HG03469 (cell line): Measurements from ENCODE around the gene MBOAT7.
"Not testable (repeated sequence)": the region's sequence is repeated elsewhere in the genome, so short reads cannot be mapped to it uniquely, and the experiment has no call there.

Experiments
- ATAC-seq: cut with Tn5 transposase; IDR thresholded peaks from one replicate; pipeline ENCODE4 v1.9.1; 2021; ENCODE audit warnings: mild to moderate bottlenecking, moderate library complexity, moderate number of reproducible peaks; ENCODE audit not compliant: unreplicated experiment

Gene MBOAT7, protein sequence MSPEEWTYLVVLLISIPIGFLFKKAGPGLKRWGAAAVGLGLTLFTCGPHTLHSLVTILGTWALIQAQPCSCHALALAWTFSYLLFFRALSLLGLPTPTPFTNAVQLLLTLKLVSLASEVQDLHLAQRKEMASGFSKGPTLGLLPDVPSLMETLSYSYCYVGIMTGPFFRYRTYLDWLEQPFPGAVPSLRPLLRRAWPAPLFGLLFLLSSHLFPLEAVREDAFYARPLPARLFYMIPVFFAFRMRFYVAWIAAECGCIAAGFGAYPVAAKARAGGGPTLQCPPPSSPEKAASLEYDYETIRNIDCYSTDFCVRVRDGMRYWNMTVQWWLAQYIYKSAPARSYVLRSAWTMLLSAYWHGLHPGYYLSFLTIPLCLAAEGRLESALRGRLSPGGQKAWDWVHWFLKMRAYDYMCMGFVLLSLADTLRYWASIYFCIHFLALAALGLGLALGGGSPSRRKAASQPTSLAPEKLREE

DNA sequence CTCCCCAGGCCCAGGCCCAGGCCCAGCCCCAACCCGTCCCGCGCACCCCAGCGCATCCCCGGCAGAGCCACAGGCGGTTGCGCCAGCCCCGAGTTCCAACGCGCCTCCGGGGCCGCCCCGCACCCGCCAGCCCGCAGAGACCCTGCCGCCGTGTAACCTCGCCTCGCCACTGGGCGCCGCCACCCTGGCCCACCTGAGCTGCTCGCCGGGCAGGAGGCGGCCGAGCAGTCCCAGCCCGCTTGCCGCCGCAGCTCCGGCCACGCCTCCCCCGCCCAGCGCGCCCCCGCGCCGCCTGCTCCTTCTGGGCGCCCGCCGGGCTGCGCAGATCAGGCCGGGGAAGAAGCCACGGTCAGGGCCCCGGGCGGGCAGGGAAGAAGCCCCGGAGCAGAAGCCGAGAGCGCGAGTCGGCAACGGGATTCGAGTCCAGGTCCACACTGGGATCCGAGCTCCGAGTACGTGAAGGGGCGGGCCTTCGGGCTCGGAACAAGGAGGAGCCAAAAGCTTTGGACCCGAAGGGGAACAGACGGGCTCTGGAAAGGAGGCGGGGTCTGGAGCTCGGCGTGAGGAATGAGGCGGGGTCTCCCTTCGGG lies at the start of gene MBOAT7:
TSS of gene MBOAT7 (minus strand) at position 436 of the 590 bp plus-strand sequence. CDS start 1,072 bp downstream, outside the sequence.
- peak; percentile 7 for ATAC-seq

DNA sequence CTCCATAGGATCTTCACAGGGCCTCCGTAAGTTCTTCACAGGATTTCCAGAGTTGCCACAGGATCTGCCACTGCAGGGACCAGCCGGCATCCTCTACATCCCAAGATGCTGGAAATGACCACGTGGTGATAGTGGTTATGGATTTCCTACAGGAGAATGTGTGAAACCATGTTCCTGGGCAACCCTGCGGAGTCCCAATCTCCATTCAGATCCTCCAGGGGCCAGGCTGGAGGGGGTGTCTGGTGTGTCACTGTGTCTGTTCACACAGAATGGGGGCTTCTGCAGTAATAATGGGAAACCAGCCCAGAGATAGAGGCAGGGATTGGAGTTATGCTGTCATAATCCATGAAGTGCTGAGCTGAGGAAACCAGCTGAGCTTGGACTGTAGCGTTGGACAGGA lies 44.6 kb upstream of the MBOAT7 start:
- no peak for ATAC-seq

DNA sequence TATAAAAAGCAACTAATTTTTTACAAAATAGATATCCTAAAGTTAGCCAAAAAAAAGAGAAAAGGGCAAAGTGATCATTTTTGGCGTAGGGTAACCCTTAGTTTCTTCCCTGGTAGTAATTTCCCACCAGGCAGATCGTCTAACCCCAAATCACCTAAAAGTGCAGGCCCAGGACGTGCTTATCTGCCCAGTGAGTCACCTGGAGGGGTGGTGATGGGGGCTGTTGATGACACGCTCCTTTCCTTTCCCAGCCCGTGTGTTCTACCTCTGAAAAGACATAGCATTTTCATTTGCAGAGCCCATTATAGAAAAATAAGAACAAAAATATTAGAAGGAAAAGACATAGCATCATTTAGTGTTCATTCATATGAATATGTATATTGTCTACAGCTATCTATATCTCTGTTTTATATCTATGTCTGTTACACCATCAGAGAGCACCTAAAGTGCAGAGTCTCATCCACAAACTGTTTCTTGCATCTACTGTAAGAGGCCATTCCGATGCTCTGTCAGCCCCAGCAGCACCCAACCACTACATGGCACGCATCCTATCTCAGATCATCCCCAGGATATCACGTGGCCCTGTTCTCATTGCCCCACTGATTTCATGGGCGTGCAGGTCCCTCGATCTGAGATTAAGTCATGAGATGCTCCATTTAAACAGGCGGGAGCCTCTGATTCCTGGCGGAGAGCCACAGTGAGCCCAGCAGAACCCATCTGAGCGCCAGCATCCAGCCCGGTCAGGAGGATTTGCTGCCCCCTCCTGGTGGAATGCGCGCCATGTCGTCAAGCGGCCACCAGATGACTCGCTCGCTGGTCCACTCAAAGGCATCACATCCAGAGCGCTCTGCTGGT lies 41.9 kb upstream of the MBOAT7 start:
- no peak for ATAC-seq

DNA sequence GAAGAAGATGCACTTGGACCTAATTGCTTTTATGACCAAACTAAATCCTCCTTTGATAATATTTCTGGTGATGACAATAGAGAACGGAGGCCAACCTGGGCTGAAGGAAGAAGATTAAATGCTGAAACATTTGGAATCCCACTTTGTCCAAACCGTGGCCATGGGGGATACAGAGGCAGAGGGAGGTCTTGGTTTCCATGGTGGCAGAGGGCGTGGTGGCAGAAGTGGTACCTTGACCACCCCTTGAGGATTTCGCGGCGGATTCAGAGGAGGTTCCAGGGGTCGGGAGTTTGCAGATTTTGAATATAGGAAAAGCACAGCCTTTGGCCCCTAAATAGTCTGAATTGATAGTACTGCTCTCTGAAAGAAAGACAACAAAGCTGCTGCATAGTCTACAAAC lies 40.7 kb upstream of the MBOAT7 start:
- ATAC-seq: no peak

DNA sequence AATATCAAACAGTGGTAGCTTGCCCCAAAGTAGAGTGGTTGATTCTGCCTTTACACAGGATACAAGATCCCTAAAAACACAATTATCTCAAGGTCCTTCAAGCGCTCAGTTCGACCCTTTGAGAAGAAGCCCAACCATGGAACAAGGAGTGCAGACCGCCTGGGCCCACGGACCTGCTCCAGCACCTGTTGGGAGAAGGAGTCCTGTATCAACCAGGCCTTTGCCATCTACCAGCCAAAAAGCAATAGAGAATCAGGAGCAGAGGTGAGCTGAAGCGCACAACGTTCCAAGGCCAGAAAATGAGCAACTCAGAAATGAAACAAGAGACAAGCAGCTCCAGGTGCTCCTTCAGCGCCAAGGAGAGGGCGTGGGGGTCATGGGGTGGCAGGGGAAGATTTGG lies 39.8 kb upstream of the MBOAT7 start:
- ATAC-seq: no peak

DNA sequence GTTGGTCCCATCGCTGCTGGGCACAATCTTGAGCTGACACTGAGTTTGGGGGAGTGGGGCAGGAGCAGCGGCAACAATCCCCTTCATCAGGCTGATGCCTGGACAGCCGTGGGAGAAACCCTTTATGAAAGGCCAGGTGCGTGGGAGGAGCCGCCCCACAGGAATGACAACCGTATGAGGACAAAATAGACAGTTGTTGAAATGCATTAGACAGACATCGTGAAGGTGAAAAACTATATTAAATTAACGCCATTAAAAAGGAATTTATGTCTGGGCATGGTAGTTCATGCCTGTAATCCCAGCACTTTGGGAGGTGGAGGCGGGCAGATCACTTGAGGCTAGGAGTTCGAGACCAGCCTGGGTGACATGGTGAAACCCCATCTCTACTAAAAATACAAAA lies 35.2 kb upstream of the MBOAT7 start:
- ATAC-seq: not testable (repeated sequence)

DNA sequence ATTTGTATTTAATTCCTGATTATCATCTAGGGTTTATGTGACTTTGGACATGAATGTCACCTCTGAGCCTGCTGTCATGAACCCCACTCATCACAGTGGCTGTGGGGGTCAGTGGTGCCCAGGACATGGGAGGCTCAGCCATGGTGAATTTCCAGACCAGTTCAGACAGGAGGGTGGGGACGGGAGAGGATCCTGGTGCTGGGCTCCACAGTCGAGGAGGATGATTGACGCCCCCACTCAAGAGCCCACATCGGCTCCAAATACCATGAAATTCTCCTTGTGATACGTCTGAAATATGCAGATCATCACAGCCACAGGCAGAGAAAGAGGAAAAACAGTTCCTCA lies 34.5 kb upstream of the MBOAT7 start:
- not testable (repeated sequence) for ATAC-seq

DNA sequence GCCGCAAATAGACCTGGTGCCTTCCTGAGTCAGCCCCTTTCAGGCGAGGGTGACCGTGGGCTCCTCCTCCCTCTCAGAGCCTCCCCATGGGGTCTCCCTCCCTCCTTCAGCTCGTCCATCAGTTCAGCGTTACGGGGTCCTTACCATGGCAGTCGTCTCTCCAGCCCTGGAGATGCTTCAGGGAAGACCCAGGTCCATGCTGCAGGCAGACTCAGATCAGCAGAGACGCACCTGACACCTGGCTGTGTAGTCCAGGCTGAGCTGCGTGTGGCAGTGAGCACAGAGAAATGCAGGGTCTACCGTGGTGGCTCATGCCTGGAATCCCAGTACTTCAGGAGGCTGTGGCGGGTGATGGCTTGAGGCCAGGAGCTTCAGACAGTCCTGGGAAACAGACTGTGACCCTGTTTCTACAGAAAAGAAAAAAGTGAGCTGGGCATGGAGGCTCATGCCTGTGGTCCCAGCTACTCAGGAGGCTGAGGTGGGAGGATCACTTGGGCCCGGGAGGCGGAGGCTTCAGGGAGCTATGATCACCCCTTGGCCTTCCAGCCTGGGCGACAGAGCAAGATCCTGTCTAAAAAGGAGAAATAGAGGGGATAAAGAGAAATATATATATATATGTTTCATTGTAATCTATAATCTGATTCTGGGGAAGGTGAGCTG lies 34.0 kb upstream of the MBOAT7 start:
- not testable (repeated sequence) for ATAC-seq

DNA sequence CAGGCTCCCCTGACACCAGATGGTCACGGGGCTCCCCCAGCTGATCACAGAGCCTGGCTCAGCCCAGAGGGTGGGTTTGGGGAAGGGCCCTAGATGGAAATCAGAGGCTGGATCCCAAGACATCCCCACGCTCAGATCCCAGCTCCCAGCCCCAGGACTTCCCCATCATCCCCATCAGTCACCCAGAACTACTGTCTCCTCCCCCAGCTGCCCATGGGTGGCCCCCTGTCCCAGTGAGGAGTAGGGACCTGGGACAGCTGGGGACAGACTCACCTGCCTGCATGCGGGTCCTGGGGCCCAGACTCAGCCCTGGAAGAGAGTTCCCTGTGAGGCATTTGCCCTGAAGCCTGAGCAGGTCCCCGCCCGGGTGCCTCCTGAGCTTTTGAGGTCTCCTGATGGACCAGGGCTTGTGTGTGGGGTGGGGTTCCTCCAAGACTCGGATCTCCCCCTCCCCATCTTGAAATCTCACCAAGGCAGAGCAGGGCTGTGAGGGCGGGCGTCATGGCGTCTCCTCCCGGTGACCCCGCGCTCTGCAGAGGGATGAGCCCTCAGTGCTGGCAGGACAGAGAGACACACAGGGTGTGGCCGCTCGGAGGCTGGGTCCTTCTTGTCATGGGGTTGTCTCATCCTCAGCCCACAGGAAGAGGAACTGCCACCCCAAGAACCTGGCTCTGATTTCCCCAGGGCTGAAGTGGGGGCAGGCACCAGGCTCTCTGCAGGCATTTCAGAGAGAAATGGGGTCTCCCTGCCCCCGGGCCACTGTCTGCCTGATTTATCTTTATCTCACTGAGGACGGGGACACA lies 33.3 kb upstream of the MBOAT7 start, which contains the start of gene LILRB3:
TSS of gene LILRB3 (minus strand) at position 534 of the 803 bp plus-strand sequence. CDS start at position 503, 31 bp downstream.
- not testable (repeated sequence) for ATAC-seq

DNA sequence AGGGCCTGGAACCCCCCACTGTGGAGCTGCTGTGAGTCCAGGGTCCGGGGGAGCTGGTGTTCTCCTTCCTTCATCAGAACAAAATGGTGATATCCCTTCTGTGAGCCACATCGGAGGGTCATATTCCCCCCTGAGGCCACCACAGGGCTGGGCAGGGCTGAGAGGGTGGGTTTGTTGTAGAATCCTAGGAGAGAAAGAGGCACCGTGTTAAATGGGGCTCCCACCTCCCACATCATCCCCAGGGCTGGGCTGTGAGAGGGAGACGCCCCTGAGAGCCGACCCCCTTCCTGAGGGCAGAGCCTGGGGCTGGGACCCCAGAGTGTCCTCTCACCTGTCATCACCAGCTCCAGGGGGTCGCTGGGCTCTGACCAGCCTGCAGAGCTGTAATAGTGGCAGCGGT lies 32.6 kb upstream of the MBOAT7 start:
- not testable (repeated sequence) for ATAC-seq

DNA sequence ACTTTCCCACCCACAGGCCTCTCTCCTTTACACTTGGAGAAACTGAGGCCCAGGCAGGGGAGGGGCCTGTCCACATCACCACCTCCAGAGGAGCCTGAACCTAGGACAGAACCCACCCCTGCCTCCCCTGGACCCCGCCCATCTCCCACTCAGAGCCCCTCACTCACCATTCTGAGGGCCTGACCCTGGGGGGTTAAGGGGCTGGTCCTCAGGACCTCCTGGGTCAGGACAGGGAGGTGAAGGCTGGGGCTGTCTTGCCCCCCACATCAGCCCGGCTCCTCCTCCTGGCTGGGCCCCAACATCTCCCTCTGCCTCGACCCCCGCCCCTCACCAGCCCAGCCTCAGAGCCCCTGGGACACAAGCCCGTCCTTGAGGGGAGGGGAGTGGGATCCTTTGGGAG lies 30.3 kb upstream of the MBOAT7 start:
- ATAC-seq: not testable (repeated sequence)

DNA sequence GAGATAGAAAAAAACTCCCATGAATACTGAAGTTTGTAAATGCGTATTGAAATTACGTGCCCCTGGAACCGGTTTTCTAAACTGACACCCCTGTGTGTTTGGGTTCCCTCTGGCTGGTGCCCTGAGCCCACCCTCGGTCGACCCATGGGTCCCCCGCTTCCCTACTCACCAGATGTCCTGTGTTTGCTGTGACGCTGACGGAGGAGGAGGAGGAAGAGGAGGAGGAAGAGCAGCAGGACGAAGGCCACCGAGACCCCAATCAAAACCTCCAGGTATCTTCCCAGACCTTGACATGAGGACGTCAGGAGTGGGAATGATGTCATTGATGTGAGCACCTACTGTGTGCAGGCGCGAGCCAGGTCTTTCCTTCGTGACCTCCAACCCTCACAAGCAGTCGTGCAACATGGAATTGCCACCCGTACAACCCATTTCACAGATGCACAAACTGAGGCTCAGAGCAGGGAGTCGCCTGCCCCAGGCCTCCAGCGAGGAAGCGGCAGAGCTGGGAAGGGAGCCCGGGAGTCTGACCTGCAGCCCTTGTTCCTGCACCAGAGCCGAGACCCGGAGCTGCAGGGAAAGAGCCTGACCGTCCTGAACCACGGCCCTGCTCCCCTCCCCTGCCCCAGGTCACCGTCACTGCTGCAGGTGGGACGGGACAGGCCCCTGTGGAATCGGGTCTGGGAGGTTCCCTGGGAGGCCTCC lies 29.7 kb upstream of the MBOAT7 start:
- no peak for ATAC-seq

DNA sequence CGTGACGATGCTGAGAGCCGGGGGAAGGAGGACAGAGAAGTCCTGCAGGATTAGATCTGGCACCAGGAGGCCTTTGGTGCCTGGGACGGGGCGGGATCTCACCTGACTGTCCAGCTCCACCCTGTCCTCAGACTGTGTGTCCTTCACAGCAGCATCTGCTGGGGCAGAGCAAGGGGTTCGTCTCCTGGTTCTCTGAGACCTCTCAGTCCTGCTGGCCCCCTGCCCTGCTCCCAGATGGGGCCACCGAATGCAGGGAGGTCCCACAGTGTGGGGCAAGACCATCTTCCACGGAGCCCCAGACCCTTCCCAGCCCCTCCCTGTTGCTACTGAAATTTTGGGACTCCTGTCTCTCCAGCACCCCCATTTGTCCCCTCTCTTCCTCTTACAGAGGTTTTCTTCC lies 28.9 kb upstream of the MBOAT7 start:
- no peak for ATAC-seq

DNA sequence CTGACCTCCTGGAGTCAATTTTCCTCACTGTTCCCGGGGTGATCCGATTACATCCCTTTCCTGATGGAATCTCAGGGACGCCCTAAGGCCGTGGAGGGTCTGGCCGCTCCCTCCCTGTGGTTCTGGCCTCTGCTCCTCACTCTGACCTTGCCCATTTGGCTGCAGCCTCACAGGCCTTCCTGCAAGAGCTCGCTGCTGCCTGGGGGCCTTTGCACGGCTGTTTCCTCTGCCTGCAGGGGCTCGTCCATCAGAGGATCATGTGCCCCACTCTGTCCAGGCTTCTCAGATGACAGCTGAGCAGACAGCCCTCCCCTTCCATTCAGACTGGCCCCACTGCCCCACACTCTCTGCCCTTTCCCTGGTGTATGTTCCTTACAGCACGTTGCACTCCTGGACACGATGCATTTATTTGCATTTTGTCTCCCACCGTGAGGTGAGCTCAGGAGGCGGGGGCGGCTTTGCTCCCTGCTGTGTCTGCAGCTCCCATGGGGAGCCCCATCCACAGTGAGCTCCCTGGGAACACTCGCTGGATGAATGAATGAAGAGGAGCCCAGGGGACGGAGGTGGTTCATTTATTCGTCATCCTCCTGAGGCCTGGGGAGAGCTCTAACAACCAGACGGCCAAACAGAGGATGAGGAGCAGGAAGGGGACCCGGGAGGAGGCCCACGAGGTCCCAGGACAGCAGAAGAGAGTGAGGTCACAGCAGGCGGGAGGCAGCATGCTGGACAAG lies 28.3 kb upstream of the MBOAT7 start:
- ATAC-seq: not testable (repeated sequence)

DNA sequence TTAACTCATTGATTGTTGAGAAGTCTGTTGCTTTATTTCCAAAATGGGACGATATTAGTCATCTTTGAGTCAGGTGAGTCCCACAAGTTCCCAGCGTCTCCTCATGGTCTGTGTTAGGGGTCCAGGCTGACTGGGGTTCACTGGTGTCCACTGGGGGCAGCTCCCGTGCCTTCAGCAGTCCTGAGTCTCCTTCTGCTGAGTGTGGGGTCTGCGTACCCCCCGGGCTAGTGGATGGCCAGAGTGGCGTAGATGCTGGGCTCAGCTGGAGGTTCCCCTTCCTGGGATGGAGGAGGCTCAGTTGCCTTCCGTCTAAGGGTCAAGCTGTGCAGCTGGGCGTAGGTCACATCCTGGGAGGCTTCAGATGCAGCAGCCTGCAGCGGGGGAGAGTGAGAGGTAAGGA lies 27.5 kb upstream of the MBOAT7 start:
- no peak for ATAC-seq

DNA sequence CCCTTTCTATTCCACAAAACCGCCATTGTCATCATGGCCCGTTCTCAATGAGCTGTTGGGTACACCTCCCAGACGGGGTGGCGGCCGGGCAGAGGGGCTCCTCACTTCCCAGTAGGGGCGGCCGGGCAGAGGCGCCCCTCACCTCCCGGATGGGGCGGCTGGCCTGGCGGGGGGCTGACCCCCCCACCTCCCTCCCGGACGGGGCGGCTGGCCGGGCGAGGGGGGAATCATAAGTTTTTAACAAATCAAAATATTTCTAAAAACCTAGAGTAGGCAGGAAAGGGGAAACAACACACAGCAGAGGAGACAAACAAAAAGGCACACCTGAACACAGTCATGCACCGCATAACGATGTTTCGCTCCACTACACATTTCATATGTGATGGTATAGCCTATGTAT lies 25.4 kb upstream of the MBOAT7 start:
- not testable (repeated sequence) for ATAC-seq

DNA sequence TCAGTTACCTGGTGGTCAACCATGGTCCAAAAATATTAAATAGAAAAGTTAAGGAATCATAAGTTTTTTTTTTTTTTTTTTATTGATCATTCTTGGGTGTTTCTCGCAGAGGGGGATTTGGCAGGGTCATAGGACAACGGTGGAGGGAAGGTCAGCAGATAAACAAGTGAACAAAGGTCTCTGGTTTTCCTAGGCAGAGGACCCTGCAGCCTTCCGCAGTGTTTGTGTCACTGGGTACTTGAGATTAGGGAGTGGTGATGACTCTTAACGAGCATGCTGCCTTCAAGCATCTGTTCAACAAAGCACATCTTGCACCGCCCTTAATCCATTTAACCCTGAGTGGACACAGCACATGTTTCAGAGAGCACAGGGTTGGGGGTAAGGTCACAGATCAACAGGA lies 24.8 kb upstream of the MBOAT7 start:
- not testable (repeated sequence) for ATAC-seq

DNA sequence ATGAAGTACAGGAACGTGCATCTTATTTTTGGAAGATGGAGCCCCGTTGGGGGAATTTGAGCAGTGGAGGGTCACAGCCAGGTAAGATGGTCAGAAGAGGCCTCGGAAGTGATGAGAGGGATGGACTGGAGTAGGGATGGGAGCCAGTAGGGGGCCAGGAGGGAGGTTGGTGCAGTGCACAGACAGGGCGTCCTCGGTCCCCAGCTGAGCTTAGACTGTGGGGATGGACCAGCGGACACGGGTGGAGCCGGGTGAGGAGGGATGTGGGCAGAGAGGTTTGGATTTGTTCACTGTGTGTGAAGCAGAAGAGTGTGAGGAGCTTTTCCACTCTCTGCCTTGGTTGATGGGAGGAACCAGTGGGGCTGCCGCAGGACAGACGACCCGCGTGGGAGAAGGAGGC lies 21.9 kb upstream of the MBOAT7 start:
- no peak for ATAC-seq
